Fibroblast of mammary gland (primary cell): ENCODE measurements around the gene ABHD13.

Source experiments
- DNase-seq: peaks from one replicate; pipeline ENCODE4 v3.0.0-alpha.2; 2010; ENCODE audit warnings: low read depth
- H3K4me3 ChIP-seq: 2 replicates; pipeline ENCODE4 v1.5.1; 2011; ENCODE audit warnings: low read depth, mild to moderate bottlenecking, low read length, moderate library complexity; ENCODE audit not compliant: control insufficient read depth
- CTCF ChIP-seq: conservative IDR thresholded peaks from 2 replicates; pipeline ENCODE4 v1.5.1; 2011; ENCODE audit warnings: low read depth, low read length, inconsistent platforms; ENCODE audit not compliant: control insufficient read depth, insufficient read depth

Gene ABHD13

DNA sequence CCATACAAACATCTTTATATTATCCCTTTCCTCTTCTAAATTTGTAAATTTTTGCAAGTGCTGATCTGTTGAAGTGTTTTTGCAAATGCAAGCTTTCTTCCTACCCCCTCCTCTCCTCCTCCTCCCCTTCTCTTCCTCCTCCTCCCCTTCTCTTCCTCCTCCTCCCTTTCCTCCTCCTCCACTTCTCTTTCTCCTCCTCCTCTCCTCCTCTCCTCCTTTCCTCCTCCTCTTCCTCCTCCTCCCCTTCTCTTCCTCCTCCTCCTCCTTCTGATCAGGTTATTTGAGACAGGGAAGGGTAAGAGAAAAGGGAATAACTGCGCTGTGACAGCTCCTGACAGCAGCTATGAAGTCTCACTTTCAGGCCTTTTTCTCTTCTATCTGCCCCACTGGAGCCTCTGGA, 60.3 kb downstream of the ABHD13 start:
- H3K4me3 ChIP-seq = no peak overlapping the region
- no peak for TF ChIP-seq CTCF
- no peak for DNase-seq

DNA sequence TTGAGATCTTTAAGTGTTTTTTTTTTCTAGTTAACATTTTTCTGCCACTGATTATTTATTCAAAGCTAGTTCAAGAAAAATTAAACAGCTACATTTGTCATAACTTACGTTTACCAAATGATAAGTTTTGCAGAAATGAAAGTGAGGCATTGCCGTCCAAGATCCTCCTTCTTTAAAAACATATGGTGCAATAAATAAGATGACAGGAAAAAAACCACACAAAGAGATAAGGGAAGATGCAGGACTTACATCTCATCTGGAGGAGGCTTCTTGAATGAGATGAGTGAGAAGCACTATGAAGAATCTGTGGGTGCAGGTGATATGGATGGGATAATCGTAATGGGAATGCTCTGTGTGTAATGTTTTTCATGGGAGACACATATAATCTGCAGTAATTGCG, 63.7 kb downstream of the ABHD13 start:
- no peak for DNase-seq
- no peak for TF ChIP-seq CTCF
- no peak overlapping the region for H3K4me3 ChIP-seq

- no peak for TF ChIP-seq CTCF
- no peak overlapping the region for H3K4me3 ChIP-seq
- peak; percentile 48 for DNase-seq
Measured at GRCh38 chr13:108283110-108283509, 64.9 kb downstream of the ABHD13 start.
